Measurements from ENCODE around the gene EHMT1.

DNA sequence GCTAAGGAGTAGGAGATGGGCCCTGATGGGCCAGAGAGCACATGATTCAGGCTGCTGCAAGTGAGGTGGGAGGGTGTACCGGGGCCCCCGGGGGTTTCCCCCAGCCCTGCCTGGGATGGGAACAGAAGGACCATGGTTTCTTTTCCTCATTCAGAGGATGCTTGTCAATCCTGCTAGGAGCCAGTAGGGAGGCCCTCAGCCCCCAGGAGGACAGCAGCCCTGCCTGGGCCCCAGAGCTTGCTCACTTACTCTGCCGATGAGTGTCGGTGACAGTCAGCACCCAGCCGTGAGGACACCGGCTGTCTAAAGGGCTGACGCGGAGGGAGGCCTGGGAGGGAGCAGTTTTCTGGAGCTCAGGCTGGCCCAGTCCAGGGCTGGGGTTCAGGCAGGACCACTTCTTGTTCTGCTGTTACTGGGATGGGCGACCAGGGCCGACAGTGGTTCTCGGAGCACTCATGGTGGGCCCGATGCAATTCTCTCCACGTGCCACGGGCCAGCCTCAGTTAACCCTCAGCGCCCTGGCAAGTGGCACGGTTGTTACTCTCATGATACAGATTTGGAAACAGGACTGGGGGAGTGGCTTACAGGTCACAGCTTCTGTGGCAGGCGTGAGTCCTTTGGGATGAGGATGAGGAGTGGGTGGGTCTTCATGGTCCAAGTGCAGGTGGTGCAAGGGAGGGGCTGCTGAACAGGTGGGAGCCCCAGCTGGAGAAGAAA lies 11.5 kb upstream of the EHMT1 start:
- TF ChIP-seq, protein P1, sequence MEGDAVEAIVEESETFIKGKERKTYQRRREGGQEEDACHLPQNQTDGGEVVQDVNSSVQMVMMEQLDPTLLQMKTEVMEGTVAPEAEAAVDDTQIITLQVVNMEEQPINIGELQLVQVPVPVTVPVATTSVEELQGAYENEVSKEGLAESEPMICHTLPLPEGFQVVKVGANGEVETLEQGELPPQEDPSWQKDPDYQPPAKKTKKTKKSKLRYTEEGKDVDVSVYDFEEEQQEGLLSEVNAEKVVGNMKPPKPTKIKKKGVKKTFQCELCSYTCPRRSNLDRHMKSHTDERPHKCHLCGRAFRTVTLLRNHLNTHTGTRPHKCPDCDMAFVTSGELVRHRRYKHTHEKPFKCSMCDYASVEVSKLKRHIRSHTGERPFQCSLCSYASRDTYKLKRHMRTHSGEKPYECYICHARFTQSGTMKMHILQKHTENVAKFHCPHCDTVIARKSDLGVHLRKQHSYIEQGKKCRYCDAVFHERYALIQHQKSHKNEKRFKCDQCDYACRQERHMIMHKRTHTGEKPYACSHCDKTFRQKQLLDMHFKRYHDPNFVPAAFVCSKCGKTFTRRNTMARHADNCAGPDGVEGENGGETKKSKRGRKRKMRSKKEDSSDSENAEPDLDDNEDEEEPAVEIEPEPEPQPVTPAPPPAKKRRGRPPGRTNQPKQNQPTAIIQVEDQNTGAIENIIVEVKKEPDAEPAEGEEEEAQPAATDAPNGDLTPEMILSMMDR (IDR thresholded peaks at IDR 0.05): no peak
- TF ChIP-seq EP300 (IDR thresholded peaks at IDR 0.05) (no peak), POLR2A (IDR thresholded peaks at IDR 0.05) (no peak)
